ENCODE data around the gene ATP6V1G1. TPM values are rescaled to one million over a fixed set of nuclear protein-coding genes. Genes with fewer than 3 reads are reported as not detected.

The ATP6V1G1 gene
- total and polyA plus RNA-seq, 2 of the 13 experiments (the other 11 are each of a cell fraction or from before 2014, with no cell fraction given): 108 to 158 TPM

GRCh38 chr9:114587345-114588202, at the start of gene ATP6V1G1 (continued):
- TF ChIP-seq ZNF704 (CRISPR knock-in tag; IDR thresholded peaks at IDR 0.05; ENCODE audit: borderline replicate concordance): no peak
- no peak for TF ChIP-seq ZNF234 (CRISPR knock-in tag; conservative IDR thresholded peaks at IDR 0.05)
- peak; percentile 66 for TF ChIP-seq CREB1 (IDR thresholded peaks at IDR 0.05)
- peak; percentile 81 for TF ChIP-seq CREB1 (CRISPR knock-in tag; IDR thresholded peaks at IDR 0.05)
- TF ChIP-seq MLLT10 (CRISPR knock-in tag; IDR thresholded peaks at IDR 0.05): peak; percentile 86; the same call in 1 of the 2 replicates
- TF ChIP-seq ZNF550 (CRISPR knock-in tag; IDR thresholded peaks at IDR 0.05; ENCODE audit: borderline replicate concordance): no peak
- TF ChIP-seq ATAD3A (CRISPR knock-in tag; IDR thresholded peaks at IDR 0.05): no peak
- peak; percentile 75; the same call in 1 of the 2 replicates for TF ChIP-seq ZNF564 (CRISPR knock-in tag; IDR thresholded peaks at IDR 0.05)
- peak; percentile 15; the same call in 1 of the 2 replicates for TF ChIP-seq ZNF792 (CRISPR knock-in tag; IDR thresholded peaks at IDR 0.05)
- TF ChIP-seq ZNF558 (CRISPR knock-in tag; IDR thresholded peaks at IDR 0.05; ENCODE audit: borderline replicate concordance): peak; percentile 54; the same call in 1 of the 2 replicates
- TF ChIP-seq RXRA (CRISPR knock-in tag; IDR thresholded peaks at IDR 0.05): peak; percentile 68; the same call in 1 of the 2 replicates
- TF ChIP-seq KDM6A (CRISPR knock-in tag; IDR thresholded peaks at IDR 0.05; ENCODE audit: low read depth): no peak
- peak; percentile 86 for TF ChIP-seq MNT (IDR thresholded peaks at IDR 0.05)
- no peak for TF ChIP-seq PTBP1 (IDR thresholded peaks at IDR 0.05; ENCODE audit: low read depth, low read length, poor library complexity, severe bottlenecking)
- TF ChIP-seq LRRFIP1 (CRISPR knock-in tag; conservative IDR thresholded peaks at IDR 0.05): no peak
- no peak for TF ChIP-seq STAG1 (CRISPR knock-in tag; IDR thresholded peaks at IDR 0.05)
